HG03354 (cell line): ENCODE results near the gene TRMT1.
A peak's percentile ranks its signal among the peaks of the same experiment; 100 is the strongest.

Experiments
- ATAC-seq: cut with Tn5 transposase; IDR thresholded peaks from one replicate; pipeline ENCODE4 v1.9.1; 2021; ENCODE audit warnings: mild to moderate bottlenecking; ENCODE audit not compliant: unreplicated experiment, poor library complexity, severe bottlenecking

The TRMT1 gene

GRCh38 chr19:13104360-13104847 lies 12.1 kb downstream of the TRMT1 start:
- peak; percentile 39 for ATAC-seq

GRCh38 chr19:13103581-13104359 lies 12.8 kb downstream of the TRMT1 start:
- ATAC-seq, result peak; percentile 2

GRCh38 chr19:13102666-13103580 lies 13.6 kb downstream of the TRMT1 start, which contains the start of gene LYL1:
TSS of gene LYL1 (minus strand) at chr19:13102858. CDS start at chr19:13101171, 1,687 bp downstream.
- ATAC-seq, result peak; percentile 42

- ATAC-seq, result peak; percentile 2
Measured at GRCh38 chr19:13102416-13102665, 14.2 kb downstream of the TRMT1 start.

GRCh38 chr19:13101590-13102415 lies 14.7 kb downstream of the TRMT1 start:
- no peak for ATAC-seq

GRCh38 chr19:13100841-13101589 lies 15.5 kb downstream of the TRMT1 start:
- ATAC-seq, result no peak

GRCh38 chr19:13100031-13100588 lies 16.4 kb downstream of the TRMT1 start:
- no peak for ATAC-seq

GRCh38 chr19:13099073-13099999 lies 17.2 kb downstream of the TRMT1 start:
- ATAC-seq, result no peak

- ATAC-seq, result no peak
Measured at GRCh38 chr19:13098277-13099072, 18.1 kb downstream of the TRMT1 start.

- ATAC-seq, result no peak
Measured at GRCh38 chr19:13097463-13098258, 18.9 kb downstream of the TRMT1 start.

GRCh38 chr19:13097033-13097462 lies 19.5 kb downstream of the TRMT1 start:
- no peak for ATAC-seq

- no peak for ATAC-seq
Measured at GRCh38 chr19:13095934-13096927, 20.3 kb downstream of the TRMT1 start.

- ATAC-seq, result no peak
Measured at GRCh38 chr19:13095393-13095784, 21.2 kb downstream of the TRMT1 start.

- ATAC-seq, result no peak
Measured at GRCh38 chr19:13094771-13095392, 21.7 kb downstream of the TRMT1 start.

- no peak for ATAC-seq
Measured at GRCh38 chr19:13094106-13094504, 22.4 kb downstream of the TRMT1 start.
